Loucy (cell line): Measurements from ENCODE around the gene EML2.

Experiments used
- H2AFZ ChIP-seq: fragments of 200-600 bp; sonication (generic); 2 replicates; pipeline ENCODE4 v1.6.0; 2016; ENCODE audit warnings: antibody characterized with exemption, mild to moderate bottlenecking, low read length, moderate library complexity
- H3F3A ChIP-seq: fragments of 200-600 bp; 2 replicates; pipeline ENCODE4 v1.6.0; 2016; ENCODE audit warnings: antibody characterized with exemption, low read depth, mild to moderate bottlenecking
- H3K27me3 ChIP-seq: fragments of 200-600 bp; sonication (generic); 2 replicates; pipeline ENCODE4 v1.6.1; 2014; ENCODE audit warnings: low read length, mild to moderate bottlenecking; ENCODE audit not compliant: insufficient read depth, poor library complexity, severe bottlenecking
- H3K36me3 ChIP-seq: fragments of 200-600 bp; sonication (generic); 2 replicates; pipeline ENCODE4 v1.6.1; 2016; ENCODE audit warnings: low read length; ENCODE audit not compliant: insufficient read depth
- H3K4me1 ChIP-seq: fragments of 200-600 bp; sonication (generic); 2 replicates; pipeline ENCODE4 v1.5.1; 2014; ENCODE audit warnings: low read length, mild to moderate bottlenecking; ENCODE audit not compliant: insufficient read depth, poor library complexity, severe bottlenecking
- H3K4me2 ChIP-seq: fragments of 200-600 bp; sonication (generic); 2 replicates; pipeline ENCODE4 v1.6.0; 2014; ENCODE audit warnings: antibody characterized with exemption, low read length, low read depth, mild to moderate bottlenecking; ENCODE audit not compliant: poor library complexity, severe bottlenecking
- H3K4me3 ChIP-seq: fragments of 200-600 bp; sonication (generic); 2 replicates; pipeline ENCODE4 v1.5.1; 2014; ENCODE audit warnings: low read length, mild to moderate bottlenecking, mixed read lengths; ENCODE audit not compliant: poor library complexity, severe bottlenecking
- H3K79me2 ChIP-seq: fragments of 200-600 bp; sonication (generic); 2 replicates; pipeline ENCODE4 v1.6.1; 2014; ENCODE audit warnings: low read length; ENCODE audit not compliant: insufficient read depth
- H3K9ac ChIP-seq: fragments of 200-600 bp; sonication (generic); 2 replicates; pipeline ENCODE4 v1.6.0; 2014; ENCODE audit warnings: mild to moderate bottlenecking, low read depth, low read length, moderate library complexity; ENCODE audit not compliant: poor library complexity, severe bottlenecking
- H3K9me2 ChIP-seq: fragments of 200-600 bp; sonication (generic); replicated peaks from 2 replicates; pipeline ENCODE4 v1.6.1; 2016; ENCODE audit warnings: low read depth, low read length, mixed read lengths
- H3K9me3 ChIP-seq: fragments of 200-600 bp; sonication (generic); 2 replicates; pipeline ENCODE4 v1.6.1; 2014; ENCODE audit warnings: mild to moderate bottlenecking, antibody characterized with exemption, low read length, low read depth; ENCODE audit not compliant: insufficient read depth
- H4K20me1 ChIP-seq: fragments of 200-600 bp; sonication (generic); 2 replicates; pipeline ENCODE4 v1.6.0; 2014; ENCODE audit warnings: antibody characterized with exemption, low read length, mild to moderate bottlenecking; ENCODE audit not compliant: insufficient read depth, poor library complexity, severe bottlenecking
- CTCF ChIP-seq: fragments of 200-600 bp; sonication (generic); conservative IDR thresholded peaks from 2 replicates; pipeline ENCODE4 v1.5.1; 2014; ENCODE audit warnings: mild to moderate bottlenecking, antibody characterized with exemption, low read length
- EZH2phosphoT487 ChIP-seq: fragments of 200-600 bp; IDR thresholded peaks from 2 replicates; pipeline ENCODE4 v1.6.1; 2018; ENCODE audit warnings: antibody characterized with exemption, mild to moderate bottlenecking, moderate library complexity, borderline replicate concordance

EML2 gene

DNA sequence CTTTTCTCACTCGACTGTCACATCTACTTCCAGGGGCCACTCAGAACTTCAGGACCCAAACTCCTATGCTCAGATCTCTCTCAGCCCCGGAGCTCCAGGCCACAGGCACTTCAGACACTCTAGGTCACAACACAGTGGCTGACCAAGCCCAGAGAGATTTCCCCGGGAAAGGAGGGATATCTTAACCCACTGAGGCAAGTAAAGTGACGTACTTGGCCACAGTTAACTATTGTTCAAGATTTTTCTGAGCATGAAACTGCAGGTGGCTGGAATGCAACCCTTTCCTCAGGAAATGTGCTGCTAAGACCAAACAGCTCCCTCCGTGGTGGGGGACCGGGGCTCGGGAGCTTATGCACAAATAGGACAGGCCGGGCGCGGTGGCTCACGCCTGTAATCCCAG, 78.5 kb downstream of the EML2 start:
- Histone ChIP-seq H3K4me1 (no peaks in the 10 kb centered on the region), H3K9me3 (no peaks in the 10 kb centered on the region), H2AFZ (no peak overlapping the region), H4K20me1 (peaks cover 6% of the 10 kb centered on the region), H3F3A (no peaks in the 10 kb centered on the region), H3K27me3 (no peaks in the 10 kb centered on the region), H3K4me2 (no peak overlapping the region), H3K79me2 (peaks cover 5% of the 10 kb centered on the region; the same call in 1 of the 2 replicates), H3K4me3 (no peak overlapping the region), H3K36me3 (no peaks in the 10 kb centered on the region), H3K9ac (no peak overlapping the region), H3K9me2 (no peaks in the 10 kb centered on the region)
- TF ChIP-seq CTCF (no peak), EZH2phosphoT487 (no peak)

- TF ChIP-seq EZH2phosphoT487: no peak
- TF ChIP-seq CTCF: no peak
- Histone ChIP-seq H3K9me2 (no peaks in the 10 kb centered on the region), H2AFZ (no peak overlapping the region), H4K20me1 (peaks cover 6% of the 10 kb centered on the region), H3K27me3 (no peaks in the 10 kb centered on the region), H3K4me1 (no peaks in the 10 kb centered on the region), H3K79me2 (peaks cover 5% of the 10 kb centered on the region; the same call in 1 of the 2 replicates), H3F3A (no peaks in the 10 kb centered on the region), H3K9me3 (no peaks in the 10 kb centered on the region), H3K36me3 (no peaks in the 10 kb centered on the region), H3K4me3 (no peak overlapping the region), H3K4me2 (no peak overlapping the region), H3K9ac (no peak overlapping the region)
These were observed 79.2 kb downstream of the EML2 start for GRCh38 chr19:45560038-45560437.
